NOMO-1 treated with dmso at 0.1 percent for 144 hours (cell line): ENCODE data around the gene ISG15.
A peak's percentile ranks its signal among the peaks of the same experiment; 100 is the strongest.
"Not testable (repeated sequence)": the region's sequence is repeated elsewhere in the genome, so short reads cannot be mapped to it uniquely, and the experiment has no call there.

Experiments
- DNase-seq: peaks from one replicate; lab custom pipeline; 2025; ENCODE audit not compliant: unreplicated experiment; lab: John Stamatoyannopoulos, UW

ISG15 gene

DNA sequence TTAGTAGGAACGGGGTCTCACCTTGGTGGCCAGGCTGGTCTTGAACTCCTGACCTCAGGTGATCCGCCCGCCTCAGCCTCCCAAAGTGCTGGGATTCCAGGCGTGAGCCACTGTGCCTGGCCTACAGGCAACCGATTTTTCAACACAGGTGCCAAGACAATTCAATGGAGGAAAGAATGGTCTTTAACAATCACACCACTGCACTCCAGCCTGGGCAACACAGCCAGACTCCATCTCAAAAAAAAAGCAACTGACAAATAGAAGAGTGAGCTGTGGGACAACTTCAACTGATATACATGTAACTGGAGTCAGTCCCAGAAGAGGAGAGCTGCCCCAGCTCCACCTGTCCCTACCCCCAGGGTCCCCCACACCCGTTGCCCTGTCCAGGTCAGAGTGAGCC is 18.8 kb upstream of the ISG15 start:
- DNase-seq, result not testable (repeated sequence)

DNA sequence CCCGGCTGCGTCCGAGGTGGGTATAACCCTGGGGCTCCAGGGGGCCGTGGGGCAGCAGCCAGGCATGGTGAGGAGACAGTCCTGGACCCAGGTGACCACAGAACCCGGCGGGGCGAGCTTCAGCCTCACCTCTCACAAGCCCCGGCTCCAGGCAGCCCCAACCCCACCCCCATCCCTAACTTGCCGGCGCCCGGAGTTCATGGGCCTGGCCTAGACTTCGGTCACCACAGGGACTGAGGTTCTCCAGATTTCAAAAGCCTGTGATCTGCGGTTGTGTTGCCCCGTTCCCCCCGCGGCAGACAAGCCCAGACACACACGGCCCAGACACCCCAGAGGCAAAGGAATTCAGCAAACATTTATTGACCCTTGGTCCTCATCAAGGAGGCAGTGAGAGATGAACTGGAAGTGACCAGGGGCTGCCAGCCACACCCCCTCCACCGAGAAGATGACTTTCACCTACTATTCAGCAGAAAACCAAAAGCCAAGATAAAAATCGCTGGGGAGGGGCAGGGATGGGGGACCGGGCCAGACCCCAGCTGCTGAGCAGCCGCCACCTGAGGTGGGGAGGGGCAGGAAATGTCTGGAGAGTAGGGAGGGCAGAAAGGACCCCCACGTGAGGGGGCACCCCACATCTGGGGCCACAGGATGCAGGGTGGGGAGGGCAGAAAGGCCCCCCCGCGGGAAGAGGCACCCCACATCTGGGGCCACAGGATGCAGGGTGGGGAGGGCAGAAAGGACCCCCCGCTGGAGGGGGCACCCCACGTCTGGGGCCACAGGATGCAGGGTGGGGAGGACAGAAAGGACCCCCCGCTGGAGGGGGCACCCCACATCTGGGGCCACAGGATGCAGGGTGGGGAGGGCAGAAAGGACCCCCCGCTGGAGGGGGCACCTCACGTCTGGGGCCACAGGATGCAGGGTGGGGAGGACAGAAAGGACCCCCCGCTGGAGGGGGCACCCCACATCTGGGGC is 17.3 kb upstream of the ISG15 start:
- DNase-seq, result no peak

DNA sequence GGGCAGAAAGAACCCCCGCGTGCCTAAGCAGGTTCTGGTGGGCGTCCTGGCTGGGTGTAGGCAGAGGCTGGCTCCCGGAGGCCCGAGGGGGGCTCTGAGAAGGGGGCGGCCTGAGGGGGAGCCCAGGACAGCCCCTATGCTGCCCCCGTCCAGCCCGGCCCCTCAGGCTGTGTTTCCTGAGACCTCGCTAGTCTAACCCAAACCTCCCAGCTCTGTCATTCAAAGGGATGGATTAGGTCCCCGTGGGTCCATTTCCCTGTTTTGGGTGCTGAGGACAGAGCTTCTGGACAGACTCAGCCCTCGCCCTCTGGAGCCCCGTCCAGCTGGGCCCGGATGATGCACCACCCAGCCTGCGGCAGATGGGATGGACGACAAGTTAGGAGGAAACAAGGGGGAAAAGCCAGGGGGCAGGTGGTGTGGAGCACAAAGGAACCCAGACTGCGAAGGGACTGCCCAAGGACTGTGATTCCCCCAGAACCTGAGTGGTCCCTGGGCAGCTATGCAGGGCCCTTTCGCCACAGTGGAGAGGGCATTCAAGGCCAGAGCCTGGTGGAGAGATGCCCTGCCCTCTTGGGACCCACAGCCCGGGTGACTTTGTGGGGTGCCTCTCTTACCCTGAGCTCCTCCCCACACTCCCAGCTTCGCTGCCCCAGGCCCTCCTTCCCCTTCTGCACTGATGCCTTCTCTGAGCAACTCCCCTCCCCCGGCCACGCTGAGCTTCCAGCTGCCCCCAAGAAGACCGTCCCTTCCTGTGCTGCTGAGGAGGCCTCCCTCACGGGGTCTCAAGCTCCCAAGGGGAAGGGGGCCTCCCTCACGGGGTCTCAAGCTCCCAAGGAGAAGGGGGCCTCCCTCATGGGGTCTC is 16.2 kb upstream of the ISG15 start:
- no peak for DNase-seq

DNA sequence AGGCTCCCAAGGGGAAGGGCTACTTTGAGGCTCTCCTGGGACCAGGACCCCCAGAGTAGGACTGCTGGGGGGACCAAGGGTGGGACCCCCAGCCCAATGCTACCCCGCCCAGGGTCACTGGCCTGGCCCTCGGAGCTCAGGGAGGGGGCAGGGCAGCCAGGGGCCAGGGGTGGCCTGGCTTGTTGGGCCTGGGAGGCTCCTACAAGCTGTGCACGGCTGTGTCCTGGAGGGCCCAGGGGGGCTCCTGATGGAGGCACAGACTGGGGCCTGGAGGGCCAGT is 15.6 kb upstream of the ISG15 start:
- no peak for DNase-seq

DNA sequence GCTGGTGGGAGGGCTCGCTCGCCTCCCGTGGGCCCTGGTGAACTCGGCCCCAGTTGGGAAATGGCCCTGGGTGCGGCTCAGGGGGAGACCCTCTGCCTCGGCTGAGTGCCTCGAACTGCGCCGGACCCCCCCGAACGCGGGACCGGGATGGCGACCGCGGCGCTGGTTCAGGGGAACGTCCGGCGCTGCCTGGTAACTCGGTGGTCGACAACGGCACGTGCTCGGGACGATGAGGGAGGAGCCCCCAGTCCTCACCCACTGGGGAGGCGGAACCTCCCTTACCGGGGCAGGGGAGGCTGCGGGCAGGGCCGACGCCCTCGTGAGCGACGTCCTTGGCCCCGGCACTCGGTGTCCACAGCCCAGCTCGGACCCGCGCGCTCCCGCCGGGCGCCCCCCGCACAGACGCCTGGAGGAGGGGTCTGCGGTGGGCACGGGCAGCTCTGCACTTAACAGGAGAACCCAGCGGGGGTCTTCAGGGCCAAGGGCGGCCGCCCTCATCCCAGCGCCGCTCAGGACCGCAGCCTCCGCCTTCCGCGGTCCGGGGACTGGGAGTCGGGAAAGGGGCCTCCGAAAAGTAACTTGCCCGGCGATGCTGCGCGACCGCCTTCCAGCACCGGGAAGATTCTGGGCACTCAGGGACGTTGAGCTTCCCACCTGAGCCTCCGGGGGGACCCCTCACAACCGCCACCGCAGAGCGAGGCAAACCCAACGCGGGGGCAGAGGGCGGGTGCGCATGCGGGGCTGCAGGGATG is 15.1 kb upstream of the ISG15 start:
- DNase-seq, result no peak

DNA sequence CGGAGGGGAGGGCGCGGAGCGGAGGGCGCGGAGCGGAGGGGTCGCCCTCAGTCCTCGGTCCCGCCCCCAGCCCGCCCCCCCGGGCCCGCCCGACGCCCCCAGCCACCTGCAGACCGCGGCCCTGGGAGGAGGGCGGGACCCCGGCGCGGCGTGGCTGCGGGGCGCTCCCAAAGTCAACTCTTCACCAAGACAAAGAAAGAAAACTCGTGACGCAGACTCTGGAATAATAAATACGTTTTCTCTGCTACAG is 14.6 kb upstream of the ISG15 start:
- DNase-seq, result no peak

DNA sequence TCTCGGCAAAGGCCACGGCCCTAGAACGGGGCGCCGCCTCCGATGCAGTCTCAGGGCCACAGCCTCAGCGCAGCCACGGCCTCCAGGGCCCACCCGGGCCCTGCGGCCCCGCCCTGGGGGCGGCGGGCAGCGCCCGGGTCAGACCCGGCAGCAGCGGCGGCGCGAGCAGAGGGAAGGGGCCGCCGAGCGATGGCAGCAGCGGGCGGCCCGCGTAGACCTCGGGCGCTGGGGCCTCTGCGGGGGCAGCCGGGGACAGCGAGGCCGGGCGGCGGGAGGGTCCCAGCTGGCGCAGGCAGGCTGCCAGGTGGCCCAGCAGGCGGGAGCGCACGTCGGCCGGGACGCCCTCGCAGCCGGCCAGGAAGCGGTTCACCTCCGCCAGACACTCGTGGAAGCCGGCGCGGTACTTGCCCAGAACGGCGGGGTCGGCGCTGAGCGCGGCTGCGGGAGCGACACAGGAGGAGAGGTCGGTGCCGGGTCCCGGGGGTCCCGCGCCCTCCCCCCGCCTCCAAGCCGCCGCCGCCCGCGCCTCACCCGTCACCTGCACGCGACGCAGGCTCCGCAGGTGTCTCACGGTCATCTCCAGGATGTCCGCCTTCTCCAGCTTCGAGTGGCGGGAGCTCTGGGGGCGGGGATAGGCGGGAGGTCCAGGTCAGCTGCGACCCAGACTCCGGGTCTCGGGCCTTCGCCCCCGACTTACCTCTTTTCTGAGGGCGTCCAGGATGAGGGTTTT is 14.1 kb upstream of the ISG15 start:
- DNase-seq, result no peak

DNA sequence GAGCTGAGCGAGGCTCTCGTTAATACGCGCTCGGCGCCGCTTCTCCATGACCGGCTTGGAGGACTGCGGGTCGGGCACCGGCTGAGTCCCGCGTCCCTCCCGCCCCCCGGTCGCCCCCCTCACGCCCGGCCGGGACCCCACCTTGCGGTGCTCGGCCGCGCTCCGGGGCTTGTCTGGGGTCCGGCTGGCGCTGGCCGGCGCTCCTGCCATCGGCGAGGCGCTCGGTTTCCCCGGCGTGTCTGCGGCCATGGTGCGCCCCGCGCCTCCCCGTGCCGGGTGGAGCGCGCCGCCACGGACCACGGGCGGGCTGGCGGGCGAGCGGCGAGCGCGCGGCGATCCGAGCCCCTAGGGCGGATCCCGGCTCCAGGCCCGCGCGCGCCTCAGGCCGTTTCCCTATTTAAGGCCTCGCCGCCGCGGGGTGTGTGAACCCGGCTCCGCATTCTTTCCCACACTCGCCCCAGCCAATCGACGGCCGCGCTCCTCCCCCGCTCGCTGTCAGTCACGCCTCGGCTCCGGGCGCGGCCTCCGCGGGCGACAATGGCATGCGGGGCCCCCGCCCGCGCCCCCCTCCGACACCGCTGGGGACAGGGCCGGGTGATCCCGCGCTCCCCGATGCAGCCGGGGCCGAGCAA is 13.5 kb upstream of the ISG15 start, which contains the start of gene HES4:
Gene HES4, minus strand, starts transcription at position 373 of the 632 bp plus-strand sequence. Its CDS starts 124 bp downstream, at position 249.
- peak; percentile 25 for DNase-seq

DNA sequence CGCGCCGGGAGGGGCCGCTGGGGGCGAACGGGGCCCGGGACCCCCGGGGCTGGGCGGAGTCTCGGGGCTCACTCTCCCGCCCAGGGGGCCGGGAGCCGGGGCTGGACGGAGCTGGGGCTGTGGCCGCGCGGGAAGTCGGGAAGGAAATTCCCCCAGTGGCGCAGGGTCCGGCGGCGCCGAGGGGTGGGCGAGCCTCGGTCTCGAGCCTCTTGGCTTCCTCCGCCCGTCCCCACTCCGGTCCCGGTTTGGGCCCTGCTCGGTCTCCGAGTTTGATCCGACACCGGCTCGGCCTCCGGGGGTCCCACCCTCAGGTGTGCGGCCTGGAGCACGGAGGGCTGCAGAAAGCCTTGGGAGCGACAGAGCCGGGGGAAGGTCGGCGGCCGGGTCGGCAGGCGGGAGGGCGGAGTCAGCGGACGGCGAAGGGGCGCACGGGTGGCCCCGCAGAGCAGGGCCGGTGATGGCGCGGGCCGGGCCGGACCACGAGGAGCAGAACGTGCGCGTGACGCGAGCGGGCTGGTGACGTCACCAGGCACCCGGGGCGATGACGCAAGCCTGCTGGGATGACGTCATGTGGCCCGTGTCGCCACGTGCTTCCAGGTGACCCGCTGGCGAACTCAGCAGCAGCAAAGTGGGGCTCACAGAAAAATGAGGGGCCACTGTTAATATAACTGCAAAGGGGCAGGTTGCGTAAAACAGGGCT is 12.8 kb upstream of the ISG15 start:
- no peak for DNase-seq

DNA sequence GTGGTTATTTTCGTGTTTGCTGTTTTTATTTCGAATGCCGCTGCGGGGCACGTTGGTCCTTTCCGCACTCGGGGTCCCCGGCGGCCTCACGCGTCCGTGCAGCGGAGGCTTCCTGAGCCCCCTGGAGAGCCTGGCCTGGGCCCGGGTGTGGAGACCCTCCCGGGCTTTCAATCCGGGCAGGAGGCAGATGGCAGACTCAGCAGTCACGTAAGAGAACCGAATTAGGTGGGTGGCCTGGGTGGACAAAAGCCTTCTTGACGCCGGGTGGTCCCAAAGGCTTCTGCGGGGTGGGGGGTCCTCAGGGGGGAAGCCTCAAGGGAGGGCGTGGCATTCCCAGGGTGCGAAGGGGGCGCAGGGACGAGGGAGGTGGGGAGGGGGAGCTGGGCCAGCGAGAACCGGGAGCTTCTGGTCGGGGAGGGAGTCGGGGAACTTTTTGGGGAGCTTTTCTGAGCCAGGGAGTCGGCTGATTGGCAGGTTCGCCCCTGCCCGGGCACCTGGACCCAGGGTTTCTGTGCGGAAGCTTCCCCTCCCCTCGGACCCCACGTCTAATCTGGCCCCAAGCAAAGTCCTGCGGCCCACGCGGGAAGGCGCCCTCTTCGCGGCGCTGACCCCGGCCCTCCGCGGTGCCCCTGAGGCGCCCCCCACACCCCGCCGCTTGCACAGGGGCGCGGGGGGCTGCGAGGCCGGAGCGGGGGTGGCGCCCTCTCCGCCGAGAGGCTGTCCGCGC is 12.1 kb upstream of the ISG15 start:
- DNase-seq, result no peak

DNA sequence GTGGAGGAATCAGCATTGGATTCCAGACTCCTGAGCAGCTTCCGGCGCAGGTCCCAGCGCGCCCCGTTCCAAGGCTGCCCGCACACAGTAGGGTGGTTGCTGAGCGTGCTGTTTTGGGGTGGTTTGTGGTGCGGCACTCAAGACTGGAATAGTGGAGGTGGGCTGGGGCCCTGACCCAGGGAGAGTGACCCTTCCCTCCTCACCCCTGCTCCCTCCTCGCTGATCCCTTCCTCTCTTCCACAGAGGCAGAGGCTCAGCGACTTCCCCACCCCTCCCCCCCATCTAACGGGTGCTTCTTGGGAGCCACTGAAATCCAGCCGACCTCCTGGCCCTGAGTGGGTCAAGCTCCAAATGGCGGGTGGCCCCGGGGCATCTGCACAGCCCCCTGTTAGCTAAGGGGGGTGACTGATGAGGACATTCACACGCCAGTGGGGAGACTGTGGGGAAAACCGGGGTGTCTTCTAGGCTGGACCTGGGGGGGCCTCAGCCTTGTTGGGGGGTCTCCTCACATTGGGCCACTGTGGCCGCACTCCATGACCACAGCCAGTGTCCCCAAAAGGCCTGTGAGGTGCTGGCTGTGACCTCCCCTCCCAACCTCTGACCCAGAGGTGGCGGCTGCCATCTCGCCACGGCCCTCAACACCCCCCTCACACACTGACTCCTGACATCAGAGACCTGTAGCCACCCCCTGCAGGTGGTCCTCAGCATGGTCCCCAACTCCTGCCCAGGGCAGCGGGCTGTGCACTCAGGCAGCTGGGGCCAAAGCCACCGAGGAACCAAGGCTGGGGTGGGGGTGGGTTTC is 9.5 kb upstream of the ISG15 start:
- no peak for DNase-seq

DNA sequence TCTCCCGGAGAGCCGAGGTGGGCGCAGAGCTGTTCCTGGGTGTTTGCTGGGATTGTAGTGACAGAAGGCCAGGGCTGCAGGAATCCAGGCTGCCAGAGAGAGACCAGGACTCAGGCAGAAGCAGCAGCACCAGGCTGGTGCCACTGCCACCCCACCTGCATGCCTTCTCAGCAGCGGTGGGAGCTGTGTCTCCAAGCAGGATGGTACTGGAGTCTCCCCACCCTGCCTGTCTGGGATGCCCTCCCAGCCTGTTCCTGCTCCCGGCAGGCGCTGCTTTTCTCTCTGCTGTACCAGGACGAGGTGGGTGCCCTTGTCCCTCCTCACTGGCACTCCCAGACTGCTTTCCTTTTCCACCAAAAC is 8.9 kb upstream of the ISG15 start:
- DNase-seq, result no peak

DNA sequence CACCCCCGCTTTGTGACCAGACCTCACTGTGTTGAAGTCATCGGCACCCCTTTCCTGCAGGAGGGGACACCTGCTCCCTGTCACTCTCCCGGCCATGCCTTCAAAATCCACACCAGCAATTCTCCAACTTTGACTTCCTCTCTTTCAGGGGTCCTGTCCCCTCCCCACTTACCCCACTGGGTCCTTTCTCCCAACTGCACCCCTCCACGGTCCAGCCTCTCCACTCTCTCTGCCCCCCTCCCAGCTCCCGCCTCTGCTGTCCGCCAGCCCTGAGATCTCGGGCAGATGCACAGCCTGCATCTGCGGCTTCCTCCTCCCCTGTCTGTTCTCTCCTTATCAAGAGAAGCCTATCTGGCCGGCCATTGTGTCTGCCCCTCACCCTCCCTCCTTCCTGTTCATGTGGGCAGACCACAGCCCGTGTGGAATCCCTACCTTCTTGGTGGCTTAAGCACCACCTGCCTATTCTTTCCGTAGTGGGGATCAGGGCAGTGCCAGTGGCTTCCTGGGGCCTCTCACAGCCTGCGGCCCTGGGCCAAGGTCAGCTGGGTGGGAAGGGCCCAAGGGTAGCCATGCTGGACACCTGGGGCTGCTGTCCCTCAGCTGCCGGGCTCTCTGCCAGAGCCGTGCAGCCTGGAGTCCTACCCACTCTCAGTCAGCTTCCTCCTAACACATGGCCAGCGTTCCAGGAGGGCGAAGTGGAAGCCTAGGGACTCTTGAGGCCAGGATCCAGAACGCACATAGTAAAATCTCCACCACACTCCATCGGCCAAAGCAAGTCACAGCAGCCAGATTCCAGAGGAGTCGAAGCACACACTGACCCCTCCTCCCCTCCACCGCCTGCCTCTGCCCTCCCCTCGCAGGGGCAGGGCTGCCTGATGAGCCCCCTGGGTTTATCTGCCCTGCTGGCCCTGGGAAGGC is 8.3 kb upstream of the ISG15 start:
- no peak for DNase-seq

DNA sequence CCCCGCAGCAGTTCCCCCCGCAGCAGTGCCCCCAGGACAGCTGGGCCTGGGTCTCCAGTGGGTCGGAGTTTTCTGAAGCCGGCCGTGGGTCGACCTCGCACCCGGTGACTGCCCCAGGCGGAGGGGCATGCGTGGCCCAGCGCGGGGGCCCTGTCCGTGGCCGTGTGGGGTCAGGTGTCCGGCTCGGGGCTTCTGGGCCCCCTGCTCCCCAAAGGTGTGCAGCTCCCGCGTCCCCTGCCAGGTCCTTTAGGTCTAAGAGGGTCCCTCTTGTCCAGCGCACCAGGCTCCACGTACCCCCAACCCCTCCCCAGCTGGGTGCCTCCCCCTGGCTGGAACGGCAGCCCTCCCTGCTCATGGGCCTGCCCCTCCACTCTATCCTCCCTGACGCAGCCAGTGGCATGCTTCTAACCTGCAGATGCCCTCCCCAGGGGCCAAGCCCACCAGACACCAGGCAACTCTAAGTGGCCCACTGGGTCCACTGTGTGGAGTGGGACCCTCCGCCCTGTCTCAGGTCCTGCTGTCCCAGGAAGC is 7.5 kb upstream of the ISG15 start:
- DNase-seq, result no peak

DNA sequence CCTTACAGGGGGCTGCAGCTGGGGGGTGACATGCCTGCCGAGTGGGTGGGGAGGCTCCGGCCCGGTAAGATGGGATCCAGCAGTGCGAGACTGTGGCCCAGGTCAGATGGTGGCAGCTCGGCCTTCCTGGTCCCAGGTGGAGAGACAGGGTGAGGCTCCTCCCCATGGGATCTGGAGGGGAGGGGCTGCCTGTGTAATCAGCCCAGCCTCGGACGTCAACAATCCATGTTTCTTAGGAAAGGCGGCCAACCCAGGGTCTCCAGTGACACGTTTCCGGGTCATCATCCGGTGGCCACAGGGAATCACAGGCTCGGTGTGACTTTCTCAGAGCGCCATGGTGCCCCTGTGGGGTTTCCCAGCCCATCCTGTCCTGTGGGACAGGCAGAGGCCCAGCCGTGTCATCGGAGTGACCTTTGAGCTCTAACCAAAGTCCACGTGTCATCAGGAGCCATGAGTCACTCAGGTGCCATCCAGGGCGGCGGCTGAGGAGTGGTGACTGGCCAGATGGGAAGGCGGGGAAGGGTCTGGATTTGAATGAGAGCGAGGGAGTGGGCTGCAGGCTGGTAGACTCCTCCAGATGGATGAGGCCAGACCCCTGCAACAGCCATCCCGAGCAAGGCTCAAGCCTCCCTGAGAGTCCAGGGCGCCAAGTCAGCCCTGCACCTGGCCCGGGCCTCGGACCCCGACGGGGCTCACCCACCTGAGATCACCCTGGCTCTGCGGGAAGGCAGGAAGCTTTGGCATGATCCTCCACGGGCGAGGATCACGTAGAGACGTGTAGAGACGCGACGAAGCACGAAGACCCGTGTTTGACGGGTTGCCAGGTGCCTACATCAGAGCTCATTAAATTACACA is 6.8 kb upstream of the ISG15 start:
- DNase-seq, result no peak

DNA sequence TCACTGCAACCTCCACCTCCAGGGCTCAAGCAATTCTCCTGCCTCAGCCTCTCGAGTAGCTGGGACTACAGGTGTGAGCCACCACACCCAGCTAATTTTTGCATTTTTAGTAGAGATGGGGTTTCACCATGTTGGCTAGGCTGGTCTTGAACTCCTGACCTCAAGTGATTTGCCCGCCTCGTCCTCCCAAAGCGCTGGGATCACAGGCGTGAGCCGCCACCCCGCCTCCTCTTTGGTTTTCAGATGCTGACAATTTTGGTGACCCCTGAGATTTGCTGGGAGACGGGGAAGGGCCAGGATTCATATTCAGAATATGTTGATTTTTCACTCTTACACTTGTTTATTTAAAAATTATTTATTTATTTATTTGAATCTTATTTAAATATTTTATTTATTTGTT is 3.2 kb upstream of the ISG15 start:
- not testable (repeated sequence) for DNase-seq
